ENCODE data around the gene MYOM1. TPM values are rescaled to one million over a fixed set of nuclear protein-coding genes. Genes with fewer than 3 reads are reported as not detected.

Gene MYOM1
- total and polyA plus RNA-seq, 2 donors (not counting 3 experiments of a cell fraction or from before 2014, with no cell fraction given) = 0.08 TPM; not detected in 1

- DNase-seq (ENCODE audit: low read depth, low spot score) = no peak
- H3K27me3 ChIP-seq (ENCODE audit: control insufficient read depth in 2 of 2, insufficient read depth in 2 of 2, low read length in 2 of 2) = peaks cover 5 to 9% of the 10 kb centered on the region in 2 experiments
- CTCF ChIA-PET = interaction anchor here (0.6 to 2.7 kb wide), 3 partner anchors 9 to 68 kb away, joined by 3 to 9 read pairs (median 3); no protein-coding TSS in a partner anchor
- no peak for FAIRE-seq
- no peaks in the 10 kb centered on the region for H3K79me2 ChIP-seq (ENCODE audit: control insufficient read depth, insufficient read depth, low read length)
- H3K36me3 ChIP-seq (ENCODE audit: control insufficient read depth in 2 of 2, extremely low read depth in 1 of 2, insufficient read depth in 2 of 2, low read length in 2 of 2) = no peaks in the 10 kb centered on the region
- H3K4me2 ChIP-seq (ENCODE audit: insufficient read depth, low read length) = no peak overlapping the region
- intact Hi-C loops (cut with micrococcal nuclease) = no loop called here
- no peaks in the 10 kb centered on the region for H3K9me1 ChIP-seq (replicated peaks; ENCODE audit: control insufficient read depth, extremely low read depth, insufficient read depth, low read length)
- no peak overlapping the region for H3K4me3 ChIP-seq (replicated peaks in 1 of 3; ENCODE audit: insufficient read depth in 1 of 3, low read depth in 1 of 3, low read length in 3 of 3)
- no peaks in the 10 kb centered on the region for H3K4me1 ChIP-seq (ENCODE audit: control insufficient read depth, extremely low read depth, insufficient read depth, low read length)
- no peaks in the 10 kb centered on the region for H4K20me1 ChIP-seq (replicated peaks; ENCODE audit: control insufficient read depth, extremely low read depth, insufficient read depth, low read length)
- POLR2A ChIA-PET = no interaction called here
- H3K9me3 ChIP-seq (replicated peaks; ENCODE audit: control insufficient read depth, insufficient read depth, low read length) = no peaks in the 10 kb centered on the region
- H3K9ac ChIP-seq (replicated peaks; ENCODE audit: extremely low read depth, insufficient read depth, low read length) = no peak overlapping the region
- BruUV-seq (replicated peaks) = no TSS peak
- dilution Hi-C loops (cut with MboI; ENCODE audit: extremely low pct_ligation_motif_present, low sequenced_read_pairs) = no loop called here
- H2AFZ ChIP-seq (ENCODE audit: low read depth, low read length) = no peak overlapping the region
- no peak overlapping the region for H3K27ac ChIP-seq (ENCODE audit: insufficient read depth, low read depth, low read length)
- TF ChIP-seq FOS (IDR thresholded peaks at IDR 0.05; ENCODE audit: borderline replicate concordance, insufficient read depth, low read length) (no peak), EZH2 (IDR thresholded peaks at IDR 0.05; ENCODE audit: borderline replicate concordance, low read depth, low read length, severe bottlenecking) (no peak), POLR2AphosphoS5 (IDR thresholded peaks at IDR 0.05; ENCODE audit: insufficient read depth, low read depth, low read length) (no peak), MAX (IDR thresholded peaks at IDR 0.05; ENCODE audit: insufficient read depth, insufficient read length) (no peak), CTCF (IDR thresholded peaks at IDR 0.05; ENCODE audit: extremely low read depth in 1 of 2, insufficient read depth in 1 of 2, low read depth in 1 of 2, low read length in 2 of 2) (no peak), POLR2A (IDR thresholded peaks at IDR 0.05; ENCODE audit: low read depth, low read length) (no peak), JUN (IDR thresholded peaks at IDR 0.05; ENCODE audit: borderline replicate concordance, insufficient read depth, insufficient read length, low read depth) (no peak), MYC (IDR thresholded peaks at IDR 0.05; ENCODE audit: low read depth, low read length) (no peak), GATA2 (IDR thresholded peaks at IDR 0.05; ENCODE audit: insufficient read depth, insufficient read length, low read depth, low read length) (no peak)
These were observed 26.4 kb downstream of the MYOM1 start for GRCh38 chr18:3193331-3193730.
